Muscle of leg (tissue), 11 donors: Measurements from ENCODE around the gene SLC35F1. TPM values are rescaled to one million over a fixed set of nuclear protein-coding genes. Genes with fewer than 3 reads are reported as not detected.

Experiments used
- DNase-seq: peaks from one replicate; pipeline ENCODE4 v3.0.0; 2013
- H3K27ac ChIP-seq: one replicate; pipeline ENCODE4 v1.5.1; 2013; ENCODE audit warnings: mild to moderate bottlenecking, low read length, control low read depth
- H3K27me3 ChIP-seq: one replicate; pipeline ENCODE4 v1.6.1; 2013; ENCODE audit warnings: low read length; ENCODE audit not compliant: control insufficient read depth, insufficient read depth
- H3K36me3 ChIP-seq: one replicate; pipeline ENCODE4 v1.6.1; 2013; ENCODE audit warnings: low read length; ENCODE audit not compliant: control insufficient read depth, insufficient read depth
- H3K4me1 ChIP-seq: one replicate; pipeline ENCODE4 v1.6.1; 2013; ENCODE audit warnings: low read length; ENCODE audit not compliant: control insufficient read depth, insufficient read depth
- H3K4me3 ChIP-seq: one replicate; pipeline ENCODE4 v1.5.1; 2013; ENCODE audit warnings: low read length, control low read depth
- H3K9me3 ChIP-seq: replicated peaks from 2 replicates; pipeline ENCODE4 v1.6.1; 2013; ENCODE audit warnings: low read depth, low read length; ENCODE audit not compliant: control insufficient read depth
- WGBS: methylation state at CpG from one replicate; pipeline ENCODE4 v1.1.5; 2013; ENCODE audit warnings: missing lambda C conversion rate; ENCODE audit not compliant: insufficient coverage; 5-methylcytosine and 5-hydroxymethylcytosine counted together
- polyA plus RNA-seq, 8 donors: library from polyadenylated mRNA; unstranded; fragments of 120-200 nt; gene quantifications; one replicate each; pipeline versions ENCODE4 v1.2.1 to v1.2.3, GENCODE V29; 2013; ENCODE audit warnings: inconsistent platforms in 1 of 8, low replicate concordance in 1 of 8; ENCODE audit not compliant: insufficient read length in 8 of 8, insufficient read depth in 1 of 8
- total RNA-seq: library from RNA; stranded (reverse); fragments of 120-200 nt; gene quantifications from one replicate; pipeline ENCODE4 v1.2.4, GENCODE V29; 2013

SLC35F1 gene
- total and polyA plus RNA-seq, 9 donors, result 1.5 to 6.2 (median 2.1) TPM

DNA sequence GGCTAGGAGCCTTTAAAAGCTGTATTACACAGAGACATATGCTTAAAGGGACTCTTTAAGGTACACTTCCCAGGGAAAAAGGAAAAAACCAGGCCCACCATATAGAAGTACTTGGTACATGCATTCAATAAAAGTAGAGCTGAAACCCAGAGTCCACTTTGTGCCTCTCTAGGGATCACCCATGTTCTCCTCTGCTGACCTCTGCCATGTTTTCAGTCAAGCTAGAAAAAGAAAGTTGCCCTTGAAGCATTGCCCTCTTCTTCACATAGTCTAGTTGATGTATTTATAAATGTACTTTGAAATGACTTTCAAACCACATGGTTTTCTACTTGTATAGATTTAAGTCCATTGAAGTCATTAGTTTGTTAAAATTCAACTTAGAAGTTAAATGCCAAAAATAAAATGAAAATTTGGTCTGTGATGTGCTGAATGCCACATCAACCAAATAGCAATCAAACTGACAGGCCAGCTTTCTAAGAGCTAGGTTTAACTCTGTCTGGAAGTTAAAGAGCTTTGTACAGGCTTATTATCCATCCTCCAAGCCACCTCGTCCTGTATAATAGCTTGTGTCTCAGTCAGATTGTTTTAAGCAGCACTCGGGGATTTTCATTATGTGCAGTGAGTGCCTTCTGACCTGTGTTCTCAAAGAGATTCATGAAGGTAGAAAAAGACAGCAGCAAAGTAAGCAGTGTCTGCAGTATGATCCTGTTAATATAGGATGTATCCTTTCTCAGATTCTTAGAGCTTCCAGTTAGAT lies 402.5 kb downstream of the SLC35F1 start:
- DNase-seq, result no peak
- H3K4me3 ChIP-seq, result no peak overlapping the region
- no peaks in the 10 kb centered on the region for H3K9me3 ChIP-seq
- no peaks in the 10 kb centered on the region for H3K36me3 ChIP-seq
- H3K4me1 ChIP-seq, result peaks cover 4% of the 10 kb centered on the region
- WGBS, result no CpG with 5 or more reads among the region's 2 CpGs
- no peak overlapping the region for H3K27ac ChIP-seq
- H3K27me3 ChIP-seq, result no peaks in the 10 kb centered on the region

DNA sequence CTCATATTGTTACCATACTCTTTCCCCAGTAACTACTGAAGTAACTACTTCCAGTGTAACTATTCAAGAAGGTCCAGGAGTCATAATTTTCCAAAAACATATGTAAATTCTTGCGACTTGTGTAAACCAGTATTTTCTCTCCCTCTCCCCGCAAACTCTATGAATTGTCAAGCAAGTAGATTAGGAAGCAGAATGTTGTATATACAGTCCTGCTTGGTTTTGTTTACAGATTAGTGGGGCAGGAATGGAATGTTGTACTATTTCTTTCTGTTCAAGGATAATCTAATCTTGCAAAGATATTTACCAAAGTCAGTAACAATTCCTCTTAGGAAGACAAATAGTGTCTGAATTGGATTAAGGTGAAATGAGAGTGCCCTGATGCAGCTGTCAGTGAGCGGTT lies 406.1 kb downstream of the SLC35F1 start:
- no CpG with 5 or more reads among the region's 3 CpGs for WGBS
- Histone ChIP-seq H3K36me3 (no peaks in the 10 kb centered on the region), H3K27me3 (no peaks in the 10 kb centered on the region), H3K4me1 (no peaks in the 10 kb centered on the region), H3K27ac (no peak overlapping the region), H3K4me3 (no peak overlapping the region), H3K9me3 (no peaks in the 10 kb centered on the region)
- no peak for DNase-seq

DNA sequence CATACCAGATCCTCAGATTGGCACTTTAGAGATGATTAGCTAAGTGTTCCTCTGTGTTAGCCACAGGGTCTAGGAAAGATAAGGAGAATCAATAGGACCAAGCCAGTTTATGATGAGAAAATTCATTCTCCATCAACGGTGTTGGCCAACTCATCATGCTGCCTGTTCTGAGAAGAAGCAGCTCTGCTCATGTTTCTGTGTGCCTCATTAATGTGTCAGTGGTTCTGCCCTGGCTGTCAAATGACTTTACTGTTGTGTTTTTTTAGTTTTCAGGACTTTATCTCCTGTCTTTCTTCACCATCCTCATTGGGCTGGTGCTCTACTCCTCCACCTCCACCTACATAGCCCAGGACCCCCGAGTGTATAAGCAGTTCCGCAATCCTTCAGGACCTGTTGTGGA lies 406.7 kb downstream of the SLC35F1 start:
- WGBS, result 92% methylated on average over 2 of the region's 3 CpGs
- Histone ChIP-seq H3K4me3 (no peak overlapping the region), H3K27ac (no peak overlapping the region), H3K4me1 (no peaks in the 10 kb centered on the region), H3K9me3 (no peaks in the 10 kb centered on the region), H3K27me3 (no peaks in the 10 kb centered on the region), H3K36me3 (no peaks in the 10 kb centered on the region)
- DNase-seq, result no peak

DNA sequence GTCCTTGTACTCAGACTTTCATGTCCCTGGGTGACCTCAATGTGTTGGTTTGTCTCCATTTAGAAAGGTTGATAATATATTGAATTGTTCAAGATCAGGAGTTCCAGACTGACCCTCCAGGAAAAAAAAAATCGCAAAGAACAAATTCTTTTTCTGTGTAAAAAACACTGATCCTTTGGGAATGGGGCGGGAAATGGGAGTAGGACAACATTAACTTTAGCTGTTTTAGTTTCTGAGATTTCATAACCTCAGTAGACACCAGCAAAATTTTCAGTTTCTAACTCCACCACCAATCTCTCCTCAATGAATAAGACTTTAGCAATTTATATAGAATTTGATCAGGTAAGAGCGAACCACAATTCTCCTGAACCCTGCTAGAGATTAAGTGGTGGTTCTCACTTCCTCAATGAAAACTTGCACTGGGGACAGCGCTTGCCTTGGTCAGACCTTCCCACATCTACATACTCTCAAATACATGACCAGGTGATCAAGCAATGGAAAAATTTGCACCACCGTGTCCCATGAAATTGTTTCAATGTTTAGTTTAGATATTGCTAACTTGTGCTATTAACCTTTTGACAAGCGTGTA lies 409.8 kb downstream of the SLC35F1 start:
- no peaks in the 10 kb centered on the region for H3K4me1 ChIP-seq
- no peak overlapping the region for H3K27ac ChIP-seq
- H3K9me3 ChIP-seq, result no peaks in the 10 kb centered on the region
- H3K4me3 ChIP-seq, result no peak overlapping the region
- WGBS, result no CpG with 5 or more reads among the region's 6 CpGs
- no peaks in the 10 kb centered on the region for H3K27me3 ChIP-seq
- no peaks in the 10 kb centered on the region for H3K36me3 ChIP-seq
- DNase-seq, result no peak

DNA sequence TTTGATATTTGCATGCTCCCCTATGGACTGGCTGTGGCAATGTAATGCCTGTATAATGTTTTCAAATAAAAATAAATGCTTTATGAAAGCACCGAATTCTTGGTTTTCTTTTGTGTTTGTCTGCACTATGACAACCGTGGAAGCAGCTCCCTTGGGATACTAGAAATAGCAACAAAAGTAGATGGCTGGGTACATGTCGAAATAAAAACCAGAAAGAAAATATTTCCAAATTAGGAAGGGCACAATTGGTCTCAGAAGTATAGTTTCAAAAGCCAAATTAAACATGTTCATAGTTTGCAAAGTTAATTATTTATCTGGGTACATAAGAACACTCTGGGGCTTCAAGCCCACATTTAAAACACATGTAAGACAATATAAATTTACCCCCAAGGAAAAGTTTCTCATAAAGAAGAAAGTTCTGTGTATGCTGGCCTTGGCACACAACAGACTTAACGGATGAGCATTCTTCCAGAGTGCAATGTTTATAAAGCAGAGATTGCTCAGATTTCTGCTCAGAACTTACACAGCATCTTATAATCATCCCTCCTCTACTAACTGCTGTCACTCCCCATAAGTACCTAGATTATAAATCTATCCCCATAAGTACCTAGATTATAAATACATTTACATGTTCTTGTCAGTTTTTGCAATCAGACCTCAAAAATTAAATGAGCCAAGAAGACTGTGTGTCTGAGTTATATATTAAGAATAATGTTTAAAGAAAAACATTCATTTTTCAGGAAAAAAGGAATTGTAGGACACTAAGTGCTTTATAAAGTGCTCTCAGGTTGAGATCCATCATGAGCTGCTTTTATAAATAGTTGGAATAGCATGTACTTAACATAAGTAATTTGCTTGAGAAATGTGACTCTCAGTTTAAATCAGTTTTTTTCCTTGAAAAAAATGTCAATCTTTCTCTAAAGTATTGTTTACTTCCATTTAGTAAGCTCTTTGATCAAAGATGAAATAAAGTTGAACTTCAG lies 410.8 kb downstream of the SLC35F1 start:
- H3K4me3 ChIP-seq, result no peak overlapping the region
- 0% methylated on average over 1 of the region's 4 CpGs for WGBS
- H3K36me3 ChIP-seq, result no peaks in the 10 kb centered on the region
- no peaks in the 10 kb centered on the region for H3K9me3 ChIP-seq
- no peaks in the 10 kb centered on the region for H3K27me3 ChIP-seq
- DNase-seq, result peak; percentile 76
- H3K4me1 ChIP-seq, result no peaks in the 10 kb centered on the region
- H3K27ac ChIP-seq, result peak overlapping the region; percentile 8

DNA sequence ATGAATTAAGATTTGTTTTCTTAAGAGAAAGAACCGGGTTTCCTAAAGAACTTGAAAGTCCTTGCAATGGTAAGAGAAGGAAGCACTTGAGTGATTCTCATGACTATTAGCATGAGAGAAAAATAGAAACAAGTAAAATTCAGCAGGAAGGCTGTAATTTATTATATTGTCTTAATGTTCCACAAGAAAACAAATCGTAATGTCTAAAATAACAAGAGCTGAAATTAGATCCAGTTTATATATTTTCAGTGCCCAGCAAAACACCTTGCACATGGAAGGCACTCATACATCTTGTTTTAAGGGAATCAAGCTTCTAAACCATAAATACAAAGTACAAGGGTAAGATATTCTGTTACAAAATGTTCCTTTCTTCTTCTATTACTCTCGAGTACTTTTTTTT lies 411.6 kb downstream of the SLC35F1 start:
- Histone ChIP-seq H3K4me3 (no peak overlapping the region), H3K9me3 (no peaks in the 10 kb centered on the region), H3K4me1 (no peaks in the 10 kb centered on the region), H3K27me3 (no peaks in the 10 kb centered on the region), H3K27ac (no peak overlapping the region), H3K36me3 (no peaks in the 10 kb centered on the region)
- no peak for DNase-seq
- WGBS, result no CpG with 5 or more reads among the region's 3 CpGs

DNA sequence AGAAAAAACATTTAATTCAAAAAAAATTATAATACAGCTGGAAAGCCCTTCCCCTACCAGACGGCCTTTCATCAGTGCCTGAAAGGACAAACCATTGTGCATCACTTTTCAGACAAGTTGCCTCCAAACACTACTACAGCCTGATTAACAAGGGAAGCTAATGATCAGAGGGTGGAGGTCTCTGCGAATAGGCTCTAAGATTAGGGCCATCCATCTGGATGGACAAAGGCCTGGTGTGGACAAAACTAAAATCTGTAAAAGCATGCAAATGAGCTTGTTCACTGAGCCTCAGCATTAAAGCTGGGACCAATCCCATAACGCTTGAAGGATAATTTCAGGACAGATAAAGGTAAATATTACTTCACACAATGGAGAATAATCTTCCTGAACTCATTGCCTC lies 412.4 kb downstream of the SLC35F1 start:
- no peaks in the 10 kb centered on the region for H3K4me1 ChIP-seq
- WGBS, result 100% methylated on average over 1 of the region's 3 CpGs
- DNase-seq, result no peak

DNA sequence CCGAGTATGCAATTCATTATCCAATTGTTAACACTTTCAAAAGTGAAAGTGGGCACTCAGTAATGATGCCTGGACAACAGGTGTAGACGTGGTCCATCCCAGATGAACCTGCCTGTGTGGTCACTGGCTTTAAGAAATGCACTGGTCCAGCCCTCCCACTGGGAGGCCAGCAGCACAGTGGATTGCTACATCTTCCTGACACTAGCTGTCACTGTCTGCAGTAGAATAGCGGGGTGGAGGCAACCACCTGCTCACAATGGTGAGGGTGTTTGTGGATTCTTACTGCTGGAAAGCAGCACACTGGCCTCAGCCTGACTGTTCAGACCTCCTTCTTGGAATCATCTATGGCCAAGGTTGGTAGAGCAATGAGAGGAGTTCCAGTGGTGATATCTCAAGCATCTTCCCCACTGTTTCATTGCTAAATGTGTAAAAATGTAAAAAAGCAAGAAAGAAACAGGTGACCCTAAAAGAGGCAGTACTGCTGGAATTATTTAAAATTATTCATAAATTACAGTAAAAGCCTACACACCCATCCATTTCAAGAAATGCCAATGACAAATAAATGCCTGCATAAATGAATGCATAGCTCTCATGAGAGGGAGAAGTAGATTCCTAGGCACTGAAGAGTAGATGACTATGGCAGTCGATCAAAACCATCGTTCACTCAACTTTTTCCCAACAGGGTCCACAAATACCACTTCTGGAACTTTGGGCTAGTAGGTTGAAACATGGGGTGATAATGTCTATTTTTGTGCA lies 413.0 kb downstream of the SLC35F1 start:
- no peaks in the 10 kb centered on the region for H3K4me1 ChIP-seq
- H3K9me3 ChIP-seq, result no peaks in the 10 kb centered on the region
- H3K27me3 ChIP-seq, result no peaks in the 10 kb centered on the region
- H3K27ac ChIP-seq, result no peak overlapping the region
- no peak overlapping the region for H3K4me3 ChIP-seq
- H3K36me3 ChIP-seq, result no peaks in the 10 kb centered on the region
- 91% methylated on average over 1 of the region's 5 CpGs for WGBS
- no peak for DNase-seq

More for the DNA sequence above, 412.4 kb downstream of the SLC35F1 start:
- no peak overlapping the region for H3K27ac ChIP-seq
- H3K27me3 ChIP-seq, result no peaks in the 10 kb centered on the region
- no peaks in the 10 kb centered on the region for H3K9me3 ChIP-seq
- no peaks in the 10 kb centered on the region for H3K36me3 ChIP-seq
- H3K4me3 ChIP-seq, result no peak overlapping the region

DNA sequence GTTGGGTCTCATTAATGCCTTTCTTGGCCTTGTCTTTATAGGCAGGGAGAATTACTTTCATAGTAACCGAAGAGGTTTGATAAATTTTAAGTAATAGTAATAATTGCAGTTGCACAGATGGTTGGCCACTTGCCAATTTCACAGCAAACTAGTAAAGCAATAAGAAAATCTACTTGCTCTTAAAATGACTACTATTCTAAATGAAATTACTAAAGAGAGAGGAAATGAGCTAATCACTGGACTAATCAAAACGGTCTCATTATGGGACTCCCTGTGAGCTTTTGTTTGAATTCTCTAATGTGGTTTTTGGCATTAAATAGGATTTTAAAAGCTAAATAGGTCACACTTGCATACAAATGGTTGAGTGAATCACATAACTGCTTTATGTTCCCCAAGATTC lies 413.6 kb downstream of the SLC35F1 start:
- no peak overlapping the region for H3K4me3 ChIP-seq
- no peaks in the 10 kb centered on the region for H3K27me3 ChIP-seq
- peak; percentile 50 for DNase-seq
- no peaks in the 10 kb centered on the region for H3K4me1 ChIP-seq
- H3K9me3 ChIP-seq, result no peaks in the 10 kb centered on the region
- no peaks in the 10 kb centered on the region for H3K36me3 ChIP-seq
- H3K27ac ChIP-seq, result no peak overlapping the region
- WGBS, result no CpG with 5 or more reads among the region's 2 CpGs
